H1 (cell line): Measurements from ENCODE around the gene NFKBIZ. TPM values are rescaled to one million over a fixed set of nuclear protein-coding genes. Genes with fewer than 3 reads are reported as not detected.

Source experiments
- CTCF ChIA-PET: fragments of 300-600 bp; sonication (Branson Sonifier 250); formaldehyde crosslinking; loops from one replicate; lab custom pipeline; 2021; ENCODE audit not compliant: partially characterized antibody; lab: Charles Lee
- POLR2A ChIA-PET: fragments of 300-600 bp; sonication (Branson Sonifier 250); formaldehyde crosslinking; loops from one replicate; lab custom pipeline; 2021; ENCODE audit warnings: inconsistent platforms; ENCODE audit not compliant: partially characterized antibody; lab: Charles Lee
- DNase-seq, 2 experiments: peaks; one replicate each; pipeline versions ENCODE4 v3.0.0 to v3.0.0-alpha.2; 2010 to 2022; ENCODE audit warnings: low spot score in 2 of 2, low read depth in 1 of 2, mixed read lengths in 1 of 2
- FAIRE-seq: peaks from 2 replicates; lab custom pipeline; 2011; peaks lifted over from hg19 to GRCh38; lab: Jason Lieb, UNC
- H2AFZ ChIP-seq: 2 replicates; pipeline ENCODE4 v1.8.1; 2012; ENCODE audit warnings: low read length, inconsistent platforms
- H2AK5ac ChIP-seq: 2 replicates; pipeline ENCODE4 v1.6.1; 2013; ENCODE audit warnings: low read depth, low read length
- H2BK120ac ChIP-seq: replicated peaks from 2 replicates; pipeline ENCODE3; 2013; ENCODE audit warnings: low read depth, low read length, inconsistent platforms
- H2BK12ac ChIP-seq: 2 replicates; pipeline ENCODE4 v1.6.1; 2013; ENCODE audit warnings: low read depth, low read length
- H2BK15ac ChIP-seq: 2 replicates; pipeline ENCODE4 v1.6.1; 2013; ENCODE audit warnings: low read length
- H2BK20ac ChIP-seq: 2 replicates; pipeline ENCODE4 v1.6.1; 2013; ENCODE audit warnings: low read length
- H2BK5ac ChIP-seq: 2 replicates; pipeline ENCODE4 v1.6.1; 2013; ENCODE audit warnings: low read depth, low read length
- H3K14ac ChIP-seq: 2 replicates; pipeline ENCODE4 v1.6.1; 2013; ENCODE audit warnings: inconsistent platforms; ENCODE audit not compliant: insufficient read length
- H3K18ac ChIP-seq: 2 replicates; pipeline ENCODE4 v1.6.1; 2013; ENCODE audit warnings: low read length; ENCODE audit errors: extremely low read depth
- H3K23ac ChIP-seq: 2 replicates; pipeline ENCODE4 v1.6.1; 2013; ENCODE audit warnings: inconsistent platforms; ENCODE audit not compliant: insufficient read length
- H3K23me2 ChIP-seq: 2 replicates; pipeline ENCODE4 v1.6.1; 2013; ENCODE audit warnings: low read depth, low read length
- H3K27ac ChIP-seq: 2 replicates; pipeline ENCODE4 v1.6.1; 2011; ENCODE audit warnings: low read depth, low read length, inconsistent platforms
- H3K27me3 ChIP-seq, 4 experiments: replicated peaks in 1 of 4; 1 replicate in 1 of 4; 2 replicates in 3 of 4; pipeline versions ENCODE4 v1.6.1 to v1.8.1; 2011 to 2013; ENCODE audit warnings: low read length in 3 of 4, mild to moderate bottlenecking in 3 of 4, inconsistent platforms in 2 of 4, mixed read lengths in 2 of 4, moderate library complexity in 1 of 4; ENCODE audit not compliant: control insufficient read depth in 3 of 4, insufficient read depth in 3 of 4; ENCODE audit errors: extremely low read depth in 1 of 4
- H3K36me3 ChIP-seq, 4 experiments: 2 replicates each; pipeline versions ENCODE4 v1.6.1 to v1.8.1; 2011 to 2013; ENCODE audit warnings: mild to moderate bottlenecking in 4 of 4, low read length in 3 of 4, moderate library complexity in 2 of 4, control low read depth in 1 of 4, inconsistent platforms in 1 of 4; ENCODE audit not compliant: insufficient read depth in 4 of 4, control insufficient read depth in 2 of 4
- H3K4ac ChIP-seq: replicated peaks from 2 replicates; pipeline ENCODE3; 2013; ENCODE audit warnings: low read length, low read depth, mixed read lengths, inconsistent platforms; ENCODE audit not compliant: insufficient read length
- H3K4me1 ChIP-seq, 4 experiments: replicated peaks in 1 of 4; 1 replicate in 1 of 4; 2 replicates in 3 of 4; pipeline versions ENCODE4 v1.6.1 to v1.8.1; 2011 to 2013; ENCODE audit warnings: low read length in 3 of 4, inconsistent platforms in 2 of 4, mixed read lengths in 1 of 4; ENCODE audit not compliant: insufficient read depth in 4 of 4, control insufficient read depth in 3 of 4
- H3K4me2 ChIP-seq, 2 experiments: 2 replicates each; pipeline versions ENCODE4 v1.6.1 to v1.8.1; 2011 to 2013; ENCODE audit warnings: low read depth in 2 of 2, low read length in 2 of 2, control low read depth in 1 of 2, inconsistent platforms in 1 of 2, mild to moderate bottlenecking in 1 of 2; ENCODE audit not compliant: insufficient read depth in 1 of 2
- H3K4me3 ChIP-seq, 4 experiments: fragments of 200-600, 300-600 bp in 1 of 4; sonication (generic), shearing (Covaris generic), sonication (Bioruptor Twin) in 1 of 4; 2 replicates each; pipeline versions ENCODE4 v1.5.1 to v1.8.1; 2011 to 2016; ENCODE audit warnings: low read length in 4 of 4, low read depth in 3 of 4, control low read depth in 2 of 4, inconsistent platforms in 2 of 4, mild to moderate bottlenecking in 2 of 4, mixed read lengths in 1 of 4, moderate library complexity in 1 of 4; ENCODE audit not compliant: insufficient read depth in 2 of 4; ENCODE audit errors: extremely low read depth in 1 of 4
- H3K56ac ChIP-seq: replicated peaks from 2 replicates; pipeline ENCODE3; 2013; ENCODE audit warnings: low read depth, mild to moderate bottlenecking, mixed read lengths, low read length, inconsistent platforms; ENCODE audit not compliant: insufficient read length
- H3K79me1 ChIP-seq: 2 replicates; pipeline ENCODE4 v1.6.1; 2013; ENCODE audit warnings: low read depth, low read length, control low read depth
- H3K79me2 ChIP-seq, 2 experiments: 2 replicates each; pipeline versions ENCODE4 v1.6.1 to v1.8.1; 2012 to 2013; ENCODE audit warnings: low read length in 2 of 2, mild to moderate bottlenecking in 2 of 2, inconsistent platforms in 1 of 2; ENCODE audit not compliant: insufficient read depth in 2 of 2, control insufficient read depth in 1 of 2
- H3K9ac ChIP-seq, 4 experiments: replicated peaks in 1 of 4; 1 replicate in 1 of 4; 2 replicates in 3 of 4; pipeline versions ENCODE4 v1.6.1 to v1.8.1; 2011 to 2013; ENCODE audit warnings: low read depth in 3 of 4, low read length in 3 of 4, control low read depth in 2 of 4, mild to moderate bottlenecking in 2 of 4, moderate library complexity in 2 of 4, inconsistent platforms in 1 of 4; ENCODE audit errors: extremely low read depth in 1 of 4
- H3K9me3 ChIP-seq, 2 experiments: 2 replicates each; pipeline versions ENCODE4 v1.6.1 to v1.8.1; 2012 to 2013; ENCODE audit warnings: mild to moderate bottlenecking in 2 of 2, moderate library complexity in 2 of 2, control low read depth in 1 of 2, inconsistent platforms in 1 of 2, low read depth in 1 of 2, low read length in 1 of 2, mixed read lengths in 1 of 2; ENCODE audit not compliant: insufficient read depth in 2 of 2
- H4K20me1 ChIP-seq, 2 experiments: replicated peaks in 1 of 2; 2 replicates each; pipeline versions ENCODE3 to v1.8.1; 2011 to 2013; ENCODE audit warnings: inconsistent platforms in 2 of 2, low read length in 2 of 2, mild to moderate bottlenecking in 1 of 2; ENCODE audit not compliant: insufficient read depth in 2 of 2, control insufficient read depth in 1 of 2
- H4K5ac ChIP-seq: 2 replicates; pipeline ENCODE4 v1.6.1; 2013; ENCODE audit warnings: low read length, low read depth, mixed read lengths, inconsistent platforms; ENCODE audit not compliant: insufficient read length
- H4K8ac ChIP-seq: 2 replicates; pipeline ENCODE4 v1.8.0; 2013; ENCODE audit warnings: mild to moderate bottlenecking, moderate library complexity, low read length, inconsistent platforms; ENCODE audit not compliant: insufficient read depth; ENCODE audit errors: extremely low read depth
- H4K91ac ChIP-seq: replicated peaks from 2 replicates; pipeline ENCODE3; 2013; ENCODE audit warnings: low read length, mixed read lengths, inconsistent platforms; ENCODE audit not compliant: insufficient read length
- KDM5A ChIP-seq: fragments of 200-600 bp; IDR thresholded peaks from 2 replicates; pipeline ENCODE4 v1.7.1; 2012; ENCODE audit warnings: mild to moderate bottlenecking, low read length, inconsistent platforms, mixed read lengths
- WGBS, 2 experiments: shearing (Covaris generic) in 1 of 2; methylation state at CpG; one replicate each; pipeline versions ENCODE4 v1.1.6 to v1.1.7; 2013 to 2015; ENCODE audit warnings: low lambda C conversion rate in 2 of 2, mixed read lengths in 2 of 2, inconsistent platforms in 1 of 2, low coverage in 1 of 2, missing lambda C conversion rate in 1 of 2; ENCODE audit not compliant: insufficient replicate concordance in 2 of 2, insufficient coverage in 1 of 2, insufficient read length in 1 of 2; ENCODE audit errors: extremely low coverage in 1 of 2, missing lambda C conversion rate in 1 of 2; 5-methylcytosine and 5-hydroxymethylcytosine counted together
- polyA plus RNA-seq, 7 experiments: library from polyadenylated mRNA; depleted of rRNA in 3 of 7; stranded (reverse) in 5 of 7; unstranded in 2 of 7; fragments of >200 nt in 5 of 7; fragments of 200-250 nt in 2 of 7; gene quantifications; 1 replicate in 5 of 7; 2 replicates in 1 of 7; 4 replicates in 1 of 7; pipeline versions ENCODE4 v1.2.1 to v1.2.3, GENCODE V29; 2011 to 2013; ENCODE audit warnings: missing spikeins in 2 of 7, mixed read lengths in 2 of 7
- total RNA-seq: library from RNA; stranded (reverse); fragmentation: NEBNext Ultra II Directional; extraction: Animal tissue kit (Norgen Biotek cat#: 25700); gene quantifications from 2 replicates; pipeline ENCODE4 v1.2.1, GENCODE V29; 2021

Gene NFKBIZ
- total and polyA plus RNA-seq, 2 of the 8 experiments (the other 6 are each of a cell fraction or from before 2014, with no cell fraction given): 7.2 to 24.5 TPM

- Histone ChIP-seq H3K4ac (no peak overlapping the region), H3K4me2 (no peak overlapping the region), H3K4me3 (no peak overlapping the region), H3K14ac (no peak overlapping the region), H2BK20ac (no peak overlapping the region), H3K79me1 (no peaks in the 10 kb centered on the region; the same call in 1 of the 2 replicates), H2BK120ac (no peak overlapping the region), H4K8ac (no peak overlapping the region), H3K23me2 (no peaks in the 10 kb centered on the region), H2BK12ac (no peak overlapping the region), H3K79me2 (no peaks in the 10 kb centered on the region), H3K18ac (no peak overlapping the region), H3K56ac (no peak overlapping the region), H4K5ac (no peak overlapping the region), H4K20me1 (no peaks in the 10 kb centered on the region), H3K23ac (no peak overlapping the region), H2AK5ac (no peak overlapping the region), H4K91ac (no peak overlapping the region), H3K9ac (no peak overlapping the region), H2BK15ac (no peak overlapping the region), H2AFZ (no peak overlapping the region), H2BK5ac (no peak overlapping the region), H3K27ac (no peak overlapping the region), H3K36me3 (peaks cover 0 to 14% (median 4%) of the 10 kb centered on the region in 4 experiments; a peak in 4 of 8 replicates), H3K4me1 (no peaks in the 10 kb centered on the region), H3K9me3 (no peaks in the 10 kb centered on the region), H3K27me3 (no peaks in the 10 kb centered on the region)
- DNase-seq (no peak), FAIRE-seq (no peak)
- WGBS, 2 experiments: 92% methylated on average over 4 of the region's 4 CpGs; no CpG with 5 or more reads in 1 of the 2 experiments
- CTCF ChIA-PET: interaction anchor here (1.0 to 6.6 kb wide), 7 partner anchors 9 to 428 kb away, joined by 3 to 37 read pairs (median 6); partner anchors contain the start of gene NFKBIZ
- TF ChIP-seq KDM5A: no peak
- POLR2A ChIA-PET: no interaction called here
These were observed 48.1 kb upstream of the NFKBIZ start for GRCh38 chr3:101801174-101801573.
